Measurements from ENCODE around the gene APBA1.

GRCh38 chr9:69655065-69655464 is 17.1 kb downstream of the APBA1 start:
- TF ChIP-seq POLR2AphosphoS5 (IDR thresholded peaks at IDR 0.05; ENCODE audit: low read depth, low read length) (no peak), SPI1 (IDR thresholded peaks at IDR 0.05; ENCODE audit: low read depth, low read length) (no peak), POLR2A (IDR thresholded peaks at IDR 0.05; ENCODE audit: low read depth, low read length) (no peak), TAF1 (IDR thresholded peaks at IDR 0.05; ENCODE audit: low read depth, low read length) (no peak), PAX5 (IDR thresholded peaks at IDR 0.05; ENCODE audit: insufficient read depth, low read length, severe bottlenecking) (no peak)
